G401 (cell line): ENCODE data around the gene YIF1A. TPM values are rescaled to one million over a fixed set of nuclear protein-coding genes. Genes with fewer than 3 reads are reported as not detected.
A peak's percentile ranks its signal among the peaks of the same experiment; 100 is the strongest.

Source experiments
- DNase-seq: peaks from one replicate; pipeline ENCODE4 v3.0.0-alpha.2; 2015; ENCODE audit warnings: low spot score
- in situ Hi-C: cut with HindIII; loops from 2 replicates; pipeline ENCODE4 v1.10.0; 2016; ENCODE audit warnings: low sequenced_read_pairs, mixed read lengths
- total RNA-seq: library from RNA; depleted of rRNA; stranded (reverse); fragments of >200 nt; shearing (Covaris generic); gene quantifications from 2 replicates; pipeline ENCODE4 v1.2.3, GENCODE V29; 2014; rRNA removed

The YIF1A gene, protein sequence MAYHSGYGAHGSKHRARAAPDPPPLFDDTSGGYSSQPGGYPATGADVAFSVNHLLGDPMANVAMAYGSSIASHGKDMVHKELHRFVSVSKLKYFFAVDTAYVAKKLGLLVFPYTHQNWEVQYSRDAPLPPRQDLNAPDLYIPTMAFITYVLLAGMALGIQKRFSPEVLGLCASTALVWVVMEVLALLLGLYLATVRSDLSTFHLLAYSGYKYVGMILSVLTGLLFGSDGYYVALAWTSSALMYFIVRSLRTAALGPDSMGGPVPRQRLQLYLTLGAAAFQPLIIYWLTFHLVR
- 106 and 113 TPM in 2 replicates for total RNA-seq

GRCh38 chr11:66288671-66289547, at the start of gene YIF1A:
Gene YIF1A, minus strand, starts transcription at chr11:66289143. Its CDS starts 158 bp downstream, at chr11:66288985.
- DNase-seq: peak; percentile 100
- in situ Hi-C loops: no loop called here

DNA sequence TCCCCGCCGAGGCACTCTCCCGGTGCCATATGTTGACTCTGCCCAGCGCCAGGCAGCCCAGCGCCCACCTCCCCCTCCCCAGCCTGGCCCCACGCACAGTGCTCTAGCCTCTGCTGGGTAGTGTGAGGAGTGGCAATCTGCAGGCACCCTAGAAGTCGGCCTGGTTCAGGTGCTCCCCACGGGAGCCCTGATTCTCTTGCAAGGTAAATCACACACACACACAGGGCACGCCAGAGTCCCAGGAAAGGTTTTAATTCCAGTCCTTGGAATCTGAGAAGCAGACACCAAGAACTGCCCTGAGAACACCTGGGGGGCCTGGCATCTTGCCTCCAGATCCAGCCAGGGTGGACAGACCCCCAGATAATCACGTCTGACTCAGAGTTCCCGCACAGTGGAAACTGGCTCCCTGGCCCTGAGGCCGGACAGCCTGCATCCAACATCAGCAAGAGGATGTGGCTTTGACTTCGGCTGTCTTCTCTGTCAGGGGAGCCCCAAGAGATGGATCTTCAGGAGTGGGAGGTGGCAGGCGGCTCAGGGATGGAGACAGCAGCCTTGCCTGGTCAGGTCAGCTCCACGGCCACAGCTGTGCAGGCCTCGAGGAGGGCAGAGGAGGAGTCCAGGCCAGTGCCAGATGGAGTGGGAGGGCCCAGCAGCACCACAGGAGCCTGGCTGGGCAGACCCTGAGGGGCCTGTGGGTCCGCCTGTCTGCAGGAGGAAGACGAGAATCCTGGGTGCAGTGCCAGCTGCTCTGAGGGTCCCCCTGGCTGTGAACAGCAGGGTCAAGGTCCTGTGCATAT, 48.4 kb upstream of the YIF1A start:
- in situ Hi-C loops: no loop called here
- no peak for DNase-seq

DNA sequence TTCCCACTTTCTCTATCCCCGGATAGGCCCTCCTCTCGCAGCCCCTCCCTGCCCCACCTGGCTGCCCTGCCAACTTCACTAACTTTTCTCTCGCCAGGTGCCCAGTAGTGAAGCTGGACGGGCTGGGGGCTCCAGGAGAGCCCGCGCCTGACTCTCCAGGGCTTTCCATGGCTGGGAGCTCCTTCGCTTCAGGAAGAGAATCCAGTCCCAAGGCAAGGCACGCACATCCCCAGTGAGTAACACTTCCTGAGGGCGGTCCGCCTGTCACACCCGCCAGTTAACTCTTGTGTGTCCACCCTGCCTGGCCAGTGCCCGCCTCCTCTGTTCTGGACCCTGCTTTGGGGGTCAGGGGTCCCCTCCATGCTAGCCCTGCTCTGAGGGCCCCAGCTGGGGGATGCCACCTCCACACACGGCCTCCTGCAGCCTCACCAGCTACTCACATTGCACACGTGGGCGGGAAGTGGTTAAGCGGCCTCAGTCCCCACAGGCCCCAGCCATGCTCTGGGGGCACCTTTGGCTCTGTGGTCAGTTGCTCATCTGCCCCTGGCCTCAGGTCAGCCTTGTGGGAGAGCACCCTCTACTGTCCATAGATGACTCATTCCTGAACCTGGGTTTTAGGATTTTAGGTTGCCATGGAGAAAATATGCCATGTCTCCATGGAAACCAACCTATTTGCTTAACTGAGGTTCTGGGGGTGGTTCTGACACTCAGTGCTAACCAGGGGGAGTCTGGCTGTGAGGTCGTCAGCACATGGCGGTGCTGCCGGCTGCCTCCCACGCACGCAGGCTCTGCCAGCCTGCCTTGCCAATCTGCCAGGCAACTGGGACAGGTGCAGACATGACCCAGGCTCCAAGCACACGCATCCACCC, 47.5 kb upstream of the YIF1A start, which contains the start of gene RIN1:
RIN1 (minus strand) TSS at position 201 of the 869 bp plus-strand sequence; CDS start at position 169, 32 bp downstream.
- in situ Hi-C loops: no loop called here
- DNase-seq: peak; percentile 94

DNA sequence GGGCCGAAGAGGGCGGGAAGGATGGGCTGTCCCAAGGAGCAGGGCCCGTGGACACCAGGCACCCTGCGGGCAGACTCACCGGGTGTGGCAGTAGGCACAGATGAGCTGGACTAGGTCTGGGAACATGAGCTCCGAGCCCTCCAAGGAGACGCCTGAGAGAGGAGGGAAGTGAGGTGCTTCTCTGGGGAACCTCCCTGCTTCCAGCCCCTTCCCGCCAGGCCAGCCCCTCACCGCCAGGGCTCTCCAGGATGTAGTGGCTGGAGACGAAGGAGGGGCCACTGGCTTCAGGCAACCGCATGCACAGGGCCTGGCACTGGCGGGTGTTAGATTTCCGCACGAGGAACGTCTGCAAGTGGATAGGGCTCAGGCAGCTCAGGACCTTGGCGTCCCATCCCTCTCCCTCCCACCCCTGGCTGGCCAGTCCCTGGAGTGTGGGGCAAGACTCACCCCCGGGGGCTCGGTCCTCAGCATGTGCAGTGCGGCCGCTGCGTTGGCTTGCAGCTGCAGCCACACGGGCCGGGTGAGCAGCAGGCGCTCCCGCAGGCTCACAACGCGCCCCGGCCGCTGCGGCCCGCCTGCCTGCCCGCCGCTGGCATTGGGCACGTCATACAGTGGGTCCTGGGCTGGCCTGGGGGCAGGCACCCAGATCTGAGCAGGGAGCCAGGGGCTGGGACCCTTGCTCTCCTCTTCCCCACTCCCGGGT, 46.7 kb upstream of the YIF1A start:
- DNase-seq: peak; percentile 49
- in situ Hi-C loops: no loop called here

DNA sequence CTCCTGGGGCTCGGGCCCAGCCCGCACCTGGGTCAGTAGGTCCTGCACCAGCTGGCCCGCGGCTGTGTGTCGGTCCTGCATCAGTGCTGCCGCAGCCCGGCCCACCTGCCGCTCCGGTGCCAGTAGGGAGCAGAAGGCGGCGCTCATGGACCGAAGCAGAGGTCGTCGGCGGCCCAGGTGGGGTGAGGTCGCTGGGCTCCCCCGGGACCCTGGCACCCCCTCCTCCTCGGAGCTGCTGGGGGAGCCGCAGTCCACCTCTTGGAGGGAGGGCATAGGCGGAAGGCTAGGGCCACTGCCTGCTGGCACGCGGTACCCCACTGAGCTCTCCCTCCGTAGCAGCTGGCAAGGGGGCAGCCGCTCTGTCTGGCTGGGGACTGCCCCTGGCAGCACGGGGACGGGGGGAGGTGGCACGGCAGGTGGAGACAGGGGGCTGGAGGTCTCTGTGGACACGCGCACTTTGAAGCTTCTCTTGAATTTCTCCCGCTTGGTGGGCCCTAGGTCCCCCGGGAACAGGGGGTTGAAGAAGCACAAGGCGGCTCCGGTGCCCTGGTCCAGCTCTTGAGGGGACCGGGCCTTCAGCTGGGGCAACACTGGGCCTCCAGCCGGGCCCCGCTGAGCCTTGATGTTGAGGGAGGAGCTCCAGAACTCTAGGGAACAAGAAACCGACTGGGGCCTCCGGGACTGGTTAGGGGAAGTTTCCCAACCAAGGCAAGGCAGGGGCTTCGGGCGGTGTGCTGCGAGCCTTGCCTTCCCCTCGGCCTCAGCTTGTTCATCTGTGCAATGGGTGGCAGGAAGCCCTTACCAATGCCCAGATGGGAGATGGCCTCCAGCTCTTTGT, 45.9 kb upstream of the YIF1A start:
- in situ Hi-C loops: no loop called here
- no peak for DNase-seq

DNA sequence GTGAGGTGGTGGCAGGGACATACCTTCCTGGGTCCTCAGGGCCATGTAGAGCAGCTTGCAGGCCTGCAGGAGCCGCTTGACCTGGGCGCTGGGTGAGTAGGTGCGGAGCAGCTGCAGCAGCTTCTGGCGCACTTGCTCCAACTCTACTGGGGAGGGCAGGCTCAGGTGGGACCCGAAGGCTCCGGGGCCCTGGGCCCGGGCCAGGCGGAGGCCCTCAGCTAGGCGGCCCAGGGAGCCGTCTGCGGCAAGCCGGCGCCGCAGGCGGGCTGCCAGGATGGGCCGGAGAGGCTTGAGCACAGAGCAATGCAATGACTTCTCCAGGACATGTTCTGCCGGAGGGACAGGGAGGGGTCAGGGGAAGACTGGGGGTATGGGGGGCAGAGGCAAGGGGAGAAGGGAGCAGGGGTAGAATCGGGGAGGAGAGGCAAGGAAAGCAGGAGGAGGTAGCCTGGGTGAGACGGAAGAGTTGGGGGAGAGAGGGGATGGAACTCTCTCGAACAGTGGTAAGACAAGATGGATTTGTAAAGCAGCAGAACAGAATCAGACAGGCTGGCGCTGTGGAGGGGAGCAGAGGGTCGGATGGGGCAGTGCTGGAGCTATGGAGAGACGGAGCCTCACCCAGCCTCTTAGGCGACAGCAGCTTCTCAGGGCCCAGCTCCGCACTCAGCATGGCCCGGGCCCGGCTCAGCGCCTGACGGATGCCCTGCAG, 45.1 kb upstream of the YIF1A start:
- peak; percentile 53 for DNase-seq
- in situ Hi-C loops: no loop called here

- in situ Hi-C loops: no loop called here
- no peak for DNase-seq
Measured at GRCh38 chr11:66333220-66333877, 44.4 kb upstream of the YIF1A start.

GRCh38 chr11:66332371-66333219, 43.7 kb upstream of the YIF1A start:
- in situ Hi-C loops: no loop called here
- no peak for DNase-seq

GRCh38 chr11:66331542-66332370, 42.8 kb upstream of the YIF1A start:
- no peak for DNase-seq
- in situ Hi-C loops: no loop called here

DNA sequence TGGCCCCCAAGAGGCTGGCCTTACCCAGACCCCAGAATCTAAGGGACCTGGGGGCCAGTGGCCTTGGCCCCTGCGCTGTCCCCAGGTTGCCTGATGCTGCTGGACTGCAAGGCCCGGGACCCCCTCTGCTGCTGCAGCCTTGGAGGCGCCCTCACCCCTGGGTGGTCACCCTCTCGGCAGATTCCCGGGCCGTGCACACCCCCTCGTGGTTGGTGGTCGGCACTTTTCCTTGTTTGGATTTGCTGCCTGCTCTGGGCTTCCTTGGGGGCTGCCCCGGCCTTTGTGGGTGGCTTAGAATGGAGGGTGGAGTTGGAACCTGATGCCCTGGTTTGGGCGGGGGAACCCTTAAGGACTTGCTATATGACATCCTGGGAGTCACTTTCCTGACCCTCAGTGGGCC, 42.0 kb upstream of the YIF1A start:
- DNase-seq: no peak
- in situ Hi-C loops: no loop called here

DNA sequence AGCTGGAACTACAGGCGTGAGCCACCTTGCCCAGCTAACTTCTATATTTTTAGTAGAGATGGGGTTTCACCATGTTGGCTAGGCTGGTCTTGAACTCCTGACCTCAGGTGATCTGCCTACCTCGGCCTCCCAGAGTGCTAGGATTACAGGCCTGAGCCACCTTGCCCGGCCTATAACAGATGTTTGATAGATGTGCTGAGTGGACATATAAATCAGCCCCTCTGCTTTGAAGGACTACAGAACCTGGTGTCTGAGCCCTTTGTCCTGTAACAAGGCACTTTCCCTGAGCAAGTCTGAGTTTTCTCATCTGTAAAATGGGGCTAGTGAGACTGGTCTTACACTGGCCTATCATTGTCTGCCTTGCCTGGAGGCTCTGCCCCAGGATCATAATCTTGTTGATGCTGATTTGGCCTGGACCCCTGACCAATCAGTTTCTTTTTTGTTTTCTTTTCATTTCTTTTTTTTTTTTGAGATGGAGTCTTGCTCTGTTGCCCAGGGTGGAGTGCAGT, 40.3 kb upstream of the YIF1A start:
- DNase-seq: no peak
- in situ Hi-C loops: no loop called here

GRCh38 chr11:66328302-66329144, 39.6 kb upstream of the YIF1A start:
- in situ Hi-C loops: no loop called here
- peak; percentile 80 for DNase-seq

DNA sequence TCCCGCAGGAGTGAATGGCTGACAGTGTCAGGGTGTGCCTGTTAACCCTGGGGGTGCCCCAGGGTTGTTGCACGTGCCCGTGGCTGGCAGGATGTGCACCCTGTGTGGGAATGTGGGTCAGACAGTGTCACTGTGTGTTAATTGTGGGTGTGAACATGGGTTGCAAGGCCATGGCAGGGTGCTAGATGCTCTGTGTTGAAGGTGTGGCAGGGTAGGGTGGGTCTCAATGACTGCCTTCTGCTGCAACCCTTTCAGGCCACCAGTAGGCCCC, 39.0 kb upstream of the YIF1A start:
- DNase-seq: no peak
- in situ Hi-C loops: no loop called here
